ENCODE measurements around the gene TMBIM1. TPM values are rescaled to one million over a fixed set of nuclear protein-coding genes. Genes with fewer than 3 reads are reported as not detected.

TMBIM1 gene
- total and polyA plus RNA-seq, 8 donors: 63.5 to 308 (median 70.9) TPM

GRCh38 chr2:218329027-218329825 lies 36.9 kb upstream of the TMBIM1 start:
- Histone ChIP-seq H3K27me3 (no peaks in the 10 kb centered on the region), H3K4me3 (no peak overlapping the region), H3K4me1 (peaks cover 9 to 99% of the 10 kb centered on the region in 2 donors), H3K9me3 (no peaks in the 10 kb centered on the region), H3K36me3 (no peaks in the 10 kb centered on the region), H3K27ac (peak overlapping the region; percentile 35 to 66)
- peak in 1 of 4 donors; percentile 68 for DNase-seq
- no peak for TF ChIP-seq CTCF (IDR thresholded peaks at IDR 0.05)
- intact Hi-C loops (cut with DNase I): no loop called here
- peak; percentile 72 for ATAC-seq

- Histone ChIP-seq H3K9me3 (no peaks in the 10 kb centered on the region), H3K36me3 (no peaks in the 10 kb centered on the region), H3K4me3 (no peak overlapping the region), H3K27me3 (no peaks in the 10 kb centered on the region), H3K4me1 (peaks cover 15 to 97% of the 10 kb centered on the region in 2 donors), H3K27ac (peak overlapping the region in 1 of 2 donors; percentile 66)
- DNase-seq (no peak), ATAC-seq (no peak)
- no peak for TF ChIP-seq CTCF (IDR thresholded peaks at IDR 0.05)
- intact Hi-C loops (cut with DNase I): no loop called here
Observed at GRCh38 chr2:218328294-218328693, 36.0 kb upstream of the TMBIM1 start.

DNA sequence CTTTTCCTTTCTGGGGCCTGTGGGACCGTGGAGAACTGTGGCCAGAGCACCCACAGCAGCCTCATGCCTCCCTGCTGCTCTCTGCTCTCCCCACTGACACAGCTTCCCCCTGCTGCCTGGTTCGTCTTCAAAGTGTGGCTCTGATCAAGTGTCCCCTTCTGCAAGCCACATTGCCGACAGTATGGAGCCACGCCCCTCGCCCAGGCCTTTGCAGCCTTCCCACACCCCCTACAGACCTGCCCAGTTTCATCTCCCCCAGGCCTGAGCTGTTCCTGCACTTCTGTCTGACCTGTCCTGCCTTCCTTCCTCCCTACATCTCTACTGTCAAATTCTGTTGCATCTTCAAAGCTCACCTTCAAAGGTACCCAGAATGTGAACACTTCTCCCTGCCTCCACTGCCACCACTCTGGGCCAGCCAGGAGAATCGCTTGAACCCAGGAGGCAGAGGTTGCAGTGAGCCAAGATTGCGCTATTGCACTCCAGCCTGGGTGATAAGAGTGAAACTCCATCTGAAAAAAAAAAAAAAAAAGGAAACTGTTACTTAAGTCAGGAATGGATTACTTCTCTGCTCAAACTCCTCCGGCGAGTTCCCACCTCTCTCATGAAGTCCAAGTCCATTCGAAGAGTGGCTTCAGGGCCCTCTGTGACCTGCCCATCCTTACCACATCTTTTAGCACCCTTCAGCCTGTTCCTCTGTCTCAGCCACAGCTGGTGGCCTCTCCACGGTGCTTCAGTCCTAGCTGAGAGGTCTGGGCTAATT lies 35.3 kb upstream of the TMBIM1 start:
- Histone ChIP-seq H3K27ac (peak overlapping the region; percentile 33 to 66), H3K36me3 (no peaks in the 10 kb centered on the region), H3K9me3 (no peaks in the 10 kb centered on the region), H3K4me1 (peaks cover 15 to 95% of the 10 kb centered on the region in 2 donors), H3K4me3 (no peak overlapping the region), H3K27me3 (no peaks in the 10 kb centered on the region)
- intact Hi-C loops (cut with DNase I): no loop called here
- DNase-seq (no peak), ATAC-seq (no peak)
- TF ChIP-seq CTCF (IDR thresholded peaks at IDR 0.05): no peak

- Histone ChIP-seq H3K4me3 (peak overlapping the region in 1 of 2 donors; percentile 7), H3K27me3 (no peaks in the 10 kb centered on the region), H3K4me1 (peaks cover 23 to 92% of the 10 kb centered on the region in 2 donors), H3K36me3 (no peaks in the 10 kb centered on the region), H3K9me3 (no peaks in the 10 kb centered on the region), H3K27ac (no peak overlapping the region)
- intact Hi-C loops (cut with DNase I): no loop called here
- TF ChIP-seq CTCF (IDR thresholded peaks at IDR 0.05): no peak
- ATAC-seq: no peak
- no peak for DNase-seq
Observed at GRCh38 chr2:218326315-218326714, 34.0 kb upstream of the TMBIM1 start.

DNA sequence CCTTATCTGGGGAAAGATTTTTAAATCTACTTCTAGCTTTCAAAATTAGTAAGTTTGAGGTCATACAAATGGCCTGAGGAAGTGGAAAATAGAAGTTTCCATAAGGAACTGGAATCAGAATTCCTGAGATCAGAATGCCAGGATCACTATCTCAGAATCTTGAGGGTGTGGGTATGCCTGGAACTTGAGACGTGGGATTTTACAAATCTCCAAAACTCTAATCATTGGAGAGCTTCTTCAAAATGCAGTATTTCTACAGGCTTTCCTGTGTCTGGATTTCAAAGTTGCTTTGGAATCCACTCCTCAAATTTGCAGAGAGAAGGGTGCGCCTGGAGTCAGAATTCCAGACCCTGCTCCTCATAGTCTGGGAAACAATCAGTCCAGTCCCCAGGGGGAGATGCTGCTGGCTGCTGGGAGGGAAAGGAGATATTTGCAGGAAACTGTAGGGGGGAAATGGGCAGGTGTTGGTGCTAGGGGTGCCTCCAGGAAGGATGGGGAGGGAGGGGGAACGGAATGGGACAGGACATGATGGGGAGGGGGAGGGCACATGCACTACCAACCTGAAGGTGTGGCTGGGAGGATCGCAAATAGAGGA lies 33.4 kb upstream of the TMBIM1 start:
- Histone ChIP-seq H3K27ac (peak overlapping the region in 1 of 2 donors; percentile 33), H3K4me3 (peak overlapping the region in 1 of 2 donors; percentile 7), H3K9me3 (no peaks in the 10 kb centered on the region), H3K4me1 (peaks cover 23 to 92% of the 10 kb centered on the region in 2 donors), H3K36me3 (no peaks in the 10 kb centered on the region), H3K27me3 (no peaks in the 10 kb centered on the region)
- TF ChIP-seq CTCF (IDR thresholded peaks at IDR 0.05): no peak
- intact Hi-C loops (cut with DNase I): no loop called here
- ATAC-seq (no peak), DNase-seq (no peak)
